CD4-positive, alpha-beta T cell treated with Interferon gamma for 1 hour (primary cell): ENCODE measurements around the gene SEMA3D.

ENCODE experiments used
- DNase-seq: peaks from one replicate; pipeline ENCODE4 v3.0.0-alpha.2; 2020

SEMA3D gene

DNA sequence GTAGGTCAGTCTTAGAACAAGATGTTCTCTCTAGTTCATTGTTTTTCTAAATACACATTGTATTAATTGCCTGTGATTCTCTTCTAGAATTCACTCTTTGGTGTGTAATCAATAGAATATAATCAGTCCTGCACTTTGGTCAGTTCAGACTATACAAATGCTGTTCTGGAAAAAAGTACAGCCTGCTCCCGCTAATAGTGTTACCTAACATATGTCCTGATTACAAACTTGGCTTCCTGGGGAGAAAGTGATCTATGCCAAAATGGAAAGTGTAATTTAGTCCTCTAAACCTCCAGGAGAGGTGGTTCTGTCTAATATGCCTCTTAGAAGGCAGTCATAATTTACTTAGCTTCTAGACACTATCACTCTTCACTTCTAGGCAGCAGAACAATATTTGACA, 215.5 kb downstream of the SEMA3D start:
- no peak for DNase-seq

DNA sequence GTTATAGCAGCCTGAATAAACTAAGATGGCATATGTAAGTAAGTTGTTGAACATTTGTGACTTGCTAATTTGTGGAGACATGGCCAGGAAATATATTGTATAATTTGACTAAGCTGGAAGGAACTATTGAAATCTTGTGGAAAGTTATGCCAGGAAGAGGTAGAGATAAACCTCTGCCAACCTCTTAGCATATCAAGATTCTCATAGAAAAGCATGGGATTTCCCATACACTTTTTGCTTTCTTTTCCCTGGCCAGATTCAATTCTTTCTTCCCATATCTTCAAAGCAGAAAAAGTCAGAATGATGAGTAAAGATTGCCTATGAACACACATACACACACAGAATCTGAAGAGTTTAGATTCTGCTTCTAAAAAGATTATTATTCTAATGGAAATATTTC, 216.2 kb downstream of the SEMA3D start:
- no peak for DNase-seq

DNA sequence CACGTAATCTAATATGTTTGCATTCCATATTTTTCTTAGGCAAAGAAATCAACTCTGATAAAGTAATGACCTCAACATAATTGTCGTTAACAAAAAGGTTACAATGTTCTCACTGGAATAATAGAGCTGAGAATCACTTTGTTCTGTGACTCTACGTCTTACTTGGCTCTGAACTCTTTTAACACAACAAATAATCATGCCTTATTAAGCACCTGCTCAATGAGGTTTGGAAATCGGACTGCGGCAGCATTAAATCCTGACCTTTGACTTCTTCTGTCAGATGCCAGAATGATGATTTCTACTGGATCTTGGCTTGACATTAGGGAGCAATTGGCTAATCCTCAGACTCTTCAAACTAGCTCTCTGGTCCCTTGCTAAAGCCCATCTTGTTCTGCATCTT, 233.6 kb downstream of the SEMA3D start:
- no peak for DNase-seq

DNA sequence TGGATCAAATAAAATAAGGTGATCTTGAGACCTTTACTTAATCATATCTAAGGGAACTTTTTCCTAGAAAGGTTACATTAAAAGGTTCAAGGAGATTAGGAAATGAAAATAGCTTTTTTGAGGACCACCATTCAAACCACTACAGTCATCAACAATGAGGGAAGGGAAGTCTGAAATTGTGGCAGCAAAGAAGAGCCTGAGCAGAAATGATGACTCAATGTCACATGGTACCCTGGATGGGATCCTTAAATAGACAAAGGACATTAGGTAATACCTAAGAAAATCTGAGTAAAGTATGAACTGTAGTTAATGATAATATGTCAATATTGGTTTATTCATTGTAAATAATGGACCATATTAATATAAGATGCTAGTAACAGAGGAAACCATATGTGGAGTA, 236.0 kb downstream of the SEMA3D start:
- DNase-seq = no peak

DNA sequence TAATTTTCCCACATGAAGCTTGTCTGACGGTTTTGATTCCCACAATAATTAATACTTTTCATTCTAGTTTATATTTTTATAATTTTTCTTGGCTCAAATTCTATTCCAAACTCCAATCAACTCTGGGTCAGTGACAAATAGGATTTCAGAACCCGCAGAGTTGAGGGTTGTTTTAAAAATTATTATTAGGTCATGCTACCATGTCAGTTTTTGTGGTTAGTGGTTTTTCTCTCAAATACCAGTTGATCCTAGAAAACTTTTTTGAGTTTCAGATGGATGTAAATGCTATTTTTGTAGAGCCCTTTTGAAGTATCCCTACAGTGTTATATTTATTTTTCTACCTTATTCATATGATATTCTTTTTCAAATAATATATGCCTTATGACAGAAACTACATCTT, 237.4 kb downstream of the SEMA3D start:
- DNase-seq = no peak

DNA sequence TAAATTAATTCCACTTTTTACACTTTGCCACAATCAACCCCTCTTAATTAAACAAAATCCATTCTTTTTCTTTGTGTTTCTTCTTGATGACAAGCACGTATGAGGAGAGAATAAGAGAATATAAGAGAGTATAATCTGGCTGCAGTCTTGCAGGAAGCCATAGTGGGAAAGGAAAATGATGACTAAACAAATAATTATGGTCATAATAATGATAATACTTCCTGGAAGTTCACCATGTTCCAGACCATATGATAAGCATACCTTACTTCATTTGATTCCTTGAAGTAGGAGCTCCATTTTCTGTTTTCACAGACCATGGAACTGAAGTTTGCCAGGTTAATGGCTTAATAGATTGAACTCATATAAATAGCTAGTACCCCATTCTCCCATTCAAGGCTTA, 237.8 kb downstream of the SEMA3D start:
- no peak for DNase-seq

DNA sequence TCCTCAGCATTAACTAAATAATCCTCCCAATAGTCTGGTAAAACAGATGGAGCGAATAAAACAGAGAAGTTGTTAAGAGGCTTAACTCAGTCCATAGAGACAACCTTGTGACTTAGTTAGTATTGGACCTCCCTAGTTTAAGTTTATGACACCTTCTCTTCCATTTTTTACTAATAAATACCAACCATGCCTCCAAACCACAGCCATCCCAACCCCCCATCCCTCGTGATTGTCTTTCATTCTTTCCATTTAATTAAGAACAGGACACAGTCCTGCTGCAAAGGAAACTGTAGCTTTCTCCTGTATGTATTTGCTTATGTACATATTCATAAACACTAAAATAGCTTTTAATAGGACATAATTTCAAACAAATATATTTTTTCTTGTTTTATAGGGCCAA, 238.2 kb downstream of the SEMA3D start:
- no peak for DNase-seq

DNA sequence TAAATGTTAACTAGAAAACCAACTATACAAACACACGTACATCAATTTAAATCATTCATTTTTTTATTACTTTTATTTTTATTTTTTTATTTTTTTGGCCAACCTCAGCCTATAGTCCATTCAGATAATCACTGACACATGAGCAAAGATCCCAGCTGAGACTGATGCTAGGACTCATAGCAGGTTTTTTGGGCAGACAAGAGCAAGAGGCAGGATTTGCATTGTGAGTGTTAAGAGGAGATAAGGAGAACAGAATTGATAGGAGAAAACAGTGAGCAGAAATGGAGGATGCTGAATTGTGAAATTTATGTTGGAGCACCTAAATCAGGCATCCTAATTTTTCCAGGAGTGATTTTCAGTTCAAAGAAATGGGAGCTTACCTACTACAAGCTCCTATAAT, 240.3 kb downstream of the SEMA3D start:
- no peak for DNase-seq
